GM10266 (cell line): ENCODE results near the gene NOTO.
A peak's percentile ranks its signal among the peaks of the same experiment; 100 is the strongest.

ENCODE experiments used
- DNase-seq: peaks from one replicate; pipeline ENCODE4 v3.0.0; 2012; ENCODE audit errors: extremely low spot score
- CTCF ChIP-seq: IDR thresholded peaks from 2 replicates; pipeline ENCODE4 v1.5.1; 2012; ENCODE audit warnings: mild to moderate bottlenecking, low read depth; ENCODE audit not compliant: control insufficient read depth, insufficient read depth; ENCODE audit errors: missing control alignments

NOTO gene

DNA sequence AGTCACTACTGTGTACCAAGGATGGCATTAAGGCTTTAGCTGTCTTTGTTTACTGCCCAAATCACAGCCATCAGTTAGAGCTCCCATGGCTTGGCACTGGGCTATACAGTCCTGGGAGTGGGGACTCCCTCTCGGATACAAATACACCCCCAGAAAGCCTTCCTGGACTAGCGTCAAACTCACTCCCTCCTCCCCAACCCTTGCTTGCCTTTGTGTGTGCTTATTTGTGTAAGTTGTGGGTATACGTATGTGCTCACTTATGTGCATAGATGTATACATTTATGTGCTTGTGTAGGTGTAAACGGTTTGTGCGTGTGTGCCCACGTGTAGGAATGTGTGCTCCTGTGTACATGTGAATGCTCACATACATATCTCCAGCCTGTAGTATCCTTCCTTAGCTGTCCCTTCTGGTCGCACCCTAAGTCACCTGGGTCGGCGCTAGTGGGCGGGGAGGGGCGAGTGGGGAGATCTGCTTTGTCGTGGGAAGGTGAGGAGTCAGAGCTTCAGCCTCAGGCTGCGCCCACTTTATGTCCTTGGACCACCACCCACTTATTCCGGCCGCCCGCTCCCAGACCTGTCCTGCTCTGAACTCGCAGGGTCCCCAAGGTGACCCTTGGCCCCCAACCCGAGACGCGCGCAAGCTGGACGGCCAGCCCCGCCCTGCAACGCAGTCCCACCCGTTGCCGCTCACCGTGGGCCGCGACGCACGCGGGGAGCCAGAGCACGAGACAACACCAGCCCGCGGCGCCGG lies 30.2 kb downstream of the NOTO start:
- DNase-seq, result no peak

DNA sequence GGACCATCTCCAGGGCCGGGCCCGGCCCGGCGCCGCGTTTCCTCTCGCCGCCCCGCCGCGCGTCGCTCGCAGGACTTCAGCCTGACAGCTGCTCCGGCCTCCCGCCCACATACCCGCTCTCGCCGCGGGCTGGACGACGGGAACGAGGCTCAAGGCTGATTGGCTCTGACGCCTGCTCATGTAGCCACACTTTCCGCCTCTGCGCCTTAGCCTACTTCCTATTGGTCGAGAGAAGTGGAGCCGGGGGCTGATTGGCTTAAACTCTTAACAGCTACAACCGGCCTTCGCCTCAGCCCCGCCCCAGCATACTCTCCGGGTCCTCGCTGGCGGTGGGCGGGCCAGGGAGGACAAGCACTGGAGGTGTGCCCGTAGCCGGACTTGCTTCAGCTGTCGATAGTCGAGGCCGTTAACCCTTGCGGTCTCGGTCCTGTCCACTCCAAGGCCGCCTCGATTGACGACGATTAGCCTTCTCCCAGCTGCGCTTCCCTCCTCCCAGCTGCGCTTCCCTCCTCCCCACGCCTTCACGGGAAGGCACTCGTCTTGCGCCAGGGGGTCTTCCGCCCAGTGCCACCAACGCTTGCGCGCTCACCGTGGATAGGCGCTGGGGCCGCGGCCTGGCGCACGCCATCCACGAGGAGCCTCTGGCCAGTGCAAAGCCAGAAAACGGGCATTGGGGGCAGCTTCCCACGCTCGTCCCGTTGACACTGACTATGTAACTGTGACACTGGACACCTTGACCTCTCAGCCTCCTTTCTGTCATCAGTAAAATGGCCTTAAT lies 31.0 kb downstream of the NOTO start, which contains the start of gene PRADC1:
PRADC1 (minus strand) TSS at position 86 of the 778 bp plus-strand sequence; CDS start at position 7, 79 bp downstream.
- no peak for TF ChIP-seq CTCF
- DNase-seq, result peak; percentile 98

More for the DNA sequence above, 30.2 kb downstream of the NOTO start:
- no peak for TF ChIP-seq CTCF

- peak; percentile 92 for DNase-seq
- no peak for TF ChIP-seq CTCF
Measured at GRCh38 chr2:73233932-73234832, 31.8 kb downstream of the NOTO start, which contains the start of gene CCT7. Gene CCT7 (plus strand): TSS chr2:73234308. CDS start chr2:73234379, 71 bp downstream.

DNA sequence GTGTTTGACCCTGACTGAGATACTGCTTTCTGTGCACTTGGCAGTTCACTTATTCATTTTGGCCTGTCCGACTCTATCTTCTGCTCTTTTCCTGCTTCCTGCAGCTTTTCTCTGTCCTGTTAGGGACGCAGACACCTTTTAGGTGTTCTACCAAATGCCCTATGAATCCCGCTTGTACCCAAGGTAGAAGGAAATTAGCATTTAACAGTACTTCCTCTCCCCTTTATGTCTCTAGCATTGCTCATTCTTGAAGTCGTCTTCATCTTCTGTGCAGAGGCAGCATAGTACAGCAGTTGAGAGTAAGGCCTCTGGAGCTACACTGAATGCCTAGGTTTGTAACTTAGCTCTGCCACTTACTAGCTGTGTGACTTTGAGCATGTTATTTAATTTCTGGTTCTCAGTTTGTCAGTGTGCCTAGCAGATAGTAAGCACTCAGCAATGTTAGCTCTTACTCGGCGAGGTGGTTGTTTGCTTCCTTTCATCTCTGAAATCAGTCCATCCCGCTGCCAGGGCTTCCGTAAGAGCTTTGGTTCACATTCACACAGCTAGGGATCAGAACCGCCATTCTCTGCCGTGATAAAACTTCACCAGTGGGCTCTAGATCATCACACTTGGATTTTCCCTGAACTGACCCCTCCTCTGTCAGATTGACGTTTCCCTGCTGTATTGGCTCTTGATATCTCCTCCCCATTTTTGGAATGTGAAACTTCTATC lies 33.1 kb downstream of the NOTO start:
- no peak for TF ChIP-seq CTCF
- DNase-seq, result no peak

- no peak for TF ChIP-seq CTCF
- DNase-seq, result no peak
Measured at GRCh38 chr2:73237168-73237567, 34.8 kb downstream of the NOTO start.

DNA sequence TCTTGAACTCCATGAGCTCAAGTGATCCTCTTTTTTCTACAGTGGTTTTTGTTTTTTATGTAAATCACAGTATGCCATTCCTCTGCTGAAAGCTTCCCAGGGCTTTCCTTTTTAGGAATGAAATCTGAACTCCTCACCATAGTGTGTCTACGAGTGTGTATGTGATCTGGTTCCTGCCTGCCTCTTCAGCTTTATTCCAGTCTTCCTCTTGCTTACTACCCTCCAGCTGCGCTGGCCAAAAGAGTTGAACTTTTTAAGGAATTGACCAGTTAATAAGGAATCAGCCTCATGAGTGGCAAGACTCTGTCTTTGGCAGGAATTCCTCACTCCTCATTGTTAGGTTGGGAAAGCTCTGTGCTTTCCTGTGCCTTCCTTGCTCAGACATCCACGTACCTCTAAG lies 35.8 kb downstream of the NOTO start:
- TF ChIP-seq CTCF, result no peak
- DNase-seq, result no peak
